Measurements from ENCODE around the gene SNCAIP. TPM values are rescaled to one million over a fixed set of nuclear protein-coding genes. Genes with fewer than 3 reads are reported as not detected.

Gene SNCAIP
- polyA plus RNA-seq, 1 experiment, result 1.5 TPM

GRCh38 chr5:122385808-122386207, 73.8 kb downstream of the SNCAIP start:
- peak; percentile 60 for DNase-seq (ENCODE audit: low read depth)
- POLR2A ChIA-PET, result no interaction called here
- Histone ChIP-seq H3K36me3 (ENCODE audit: control insufficient read depth, insufficient read depth, low read length) (no peaks in the 10 kb centered on the region), H3K27me3 (ENCODE audit: control insufficient read depth, insufficient read depth, low read length) (no peaks in the 10 kb centered on the region), H3K4me3 (ENCODE audit: low read depth, low read length) (no peak overlapping the region)
- CTCF ChIA-PET, result no interaction called here
- TF ChIP-seq CTCF (IDR thresholded peaks at IDR 0.05; ENCODE audit: insufficient read depth, low read depth, low read length), result no peak

DNA sequence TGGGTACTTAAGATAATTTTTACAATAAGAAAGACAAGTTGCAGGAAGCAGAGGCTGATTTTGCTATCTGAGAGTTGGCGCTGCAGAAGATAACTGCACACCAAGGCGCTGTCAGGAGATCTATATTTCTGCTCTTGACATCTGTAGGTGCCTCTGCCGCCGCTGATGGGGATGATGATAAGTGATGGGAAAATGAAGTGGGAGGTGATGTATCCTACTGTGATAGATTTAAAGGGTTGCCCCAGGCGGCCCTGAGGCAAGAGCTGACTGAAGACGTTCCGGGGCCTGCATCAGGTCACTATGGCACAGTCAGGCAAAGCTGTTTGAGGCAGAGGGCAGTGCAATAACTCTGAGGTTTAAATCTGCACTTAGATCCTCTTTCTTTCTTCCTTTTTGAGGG, 78.1 kb downstream of the SNCAIP start:
- no peaks in the 10 kb centered on the region for H3K27me3 ChIP-seq (ENCODE audit: control insufficient read depth, insufficient read depth, low read length)
- no peaks in the 10 kb centered on the region for H3K36me3 ChIP-seq (ENCODE audit: control insufficient read depth, insufficient read depth, low read length)
- no peak overlapping the region for H3K4me3 ChIP-seq (ENCODE audit: low read depth, low read length)
- no peak for TF ChIP-seq CTCF (IDR thresholded peaks at IDR 0.05; ENCODE audit: insufficient read depth, low read depth, low read length)
- POLR2A ChIA-PET, result no interaction called here
- no peak for DNase-seq (ENCODE audit: low read depth)
- CTCF ChIA-PET, result no interaction called here

GRCh38 chr5:122390694-122391093, 78.7 kb downstream of the SNCAIP start:
- CTCF ChIA-PET, result no interaction called here
- DNase-seq (ENCODE audit: low read depth), result no peak
- TF ChIP-seq CTCF (IDR thresholded peaks at IDR 0.05; ENCODE audit: insufficient read depth, low read depth, low read length), result no peak
- no peaks in the 10 kb centered on the region for H3K36me3 ChIP-seq (ENCODE audit: control insufficient read depth, insufficient read depth, low read length)
- H3K27me3 ChIP-seq (ENCODE audit: control insufficient read depth, insufficient read depth, low read length), result no peaks in the 10 kb centered on the region
- no peak overlapping the region for H3K4me3 ChIP-seq (ENCODE audit: low read depth, low read length)
- POLR2A ChIA-PET, result no interaction called here

- no peaks in the 10 kb centered on the region for H3K36me3 ChIP-seq (ENCODE audit: control insufficient read depth, insufficient read depth, low read length)
- CTCF ChIA-PET, result interaction anchor here (0.7 kb wide), 1 partner anchor 430 kb away, joined by 3 read pairs; the partner anchor contains the start of gene SRFBP1
- POLR2A ChIA-PET, result no interaction called here
- no peak for TF ChIP-seq CTCF (IDR thresholded peaks at IDR 0.05; ENCODE audit: insufficient read depth, low read depth, low read length)
- no peak overlapping the region for H3K4me3 ChIP-seq (ENCODE audit: low read depth, low read length)
- no peaks in the 10 kb centered on the region for H3K27me3 ChIP-seq (ENCODE audit: control insufficient read depth, insufficient read depth, low read length)
- no peak for DNase-seq (ENCODE audit: low read depth)
Observed at GRCh38 chr5:122391621-122392020, 79.6 kb downstream of the SNCAIP start.

- CTCF ChIA-PET, result interaction anchor here (0.7 kb wide), 1 partner anchor 431 kb away, joined by 3 read pairs; the partner anchor contains the start of gene SRFBP1
- no peak for TF ChIP-seq CTCF (IDR thresholded peaks at IDR 0.05; ENCODE audit: insufficient read depth, low read depth, low read length)
- Histone ChIP-seq H3K4me3 (ENCODE audit: low read depth, low read length) (no peak overlapping the region), H3K36me3 (ENCODE audit: control insufficient read depth, insufficient read depth, low read length) (no peaks in the 10 kb centered on the region), H3K27me3 (ENCODE audit: control insufficient read depth, insufficient read depth, low read length) (no peaks in the 10 kb centered on the region)
- POLR2A ChIA-PET, result no interaction called here
- no peak for DNase-seq (ENCODE audit: low read depth)
Observed at GRCh38 chr5:122392224-122392623, 80.2 kb downstream of the SNCAIP start.

All from BJ (cell line).